Brain microvascular endothelial cell (primary cell): Measurements from ENCODE around the gene CDH13.

Experiments
- DNase-seq: peaks from one replicate; pipeline ENCODE4 v3.0.0-alpha.2; 2020
- H3K27ac ChIP-seq: fragments of 250-450 bp; sonication (Bioruptor Pico); 2 replicates; pipeline ENCODE4 v1.5.1; 2020; ENCODE audit warnings: mild to moderate bottlenecking, moderate library complexity
- H3K27me3 ChIP-seq: fragments of 250-450 bp; sonication (Bioruptor Pico); replicated peaks from 2 replicates; pipeline ENCODE4 v1.5.1; 2020; ENCODE audit warnings: mild to moderate bottlenecking
- H3K36me3 ChIP-seq: fragments of 250-450 bp; sonication (Bioruptor Pico); replicated peaks from 2 replicates; pipeline ENCODE4 v1.5.1; 2020; ENCODE audit warnings: mild to moderate bottlenecking
- H3K4me3 ChIP-seq: 2 replicates; pipeline ENCODE4 v1.5.1; 2011; ENCODE audit warnings: low read depth, mild to moderate bottlenecking, control low read depth, low read length, moderate library complexity
- in situ Hi-C: cut with HindIII; loops from 2 replicates; pipeline ENCODE4 v1.10.0; 2017; ENCODE audit warnings: low sequenced_read_pairs, low pct_ligation_motif_present
- TF ChIP-seq, protein P1 (sequence below): IDR thresholded peaks from 2 replicates; pipeline ENCODE4 v1.5.1; 2011; ENCODE audit warnings: low read depth, mild to moderate bottlenecking, moderate library complexity, low read length, control low read depth, inconsistent platforms; ENCODE audit errors: missing control alignments

Gene CDH13

DNA sequence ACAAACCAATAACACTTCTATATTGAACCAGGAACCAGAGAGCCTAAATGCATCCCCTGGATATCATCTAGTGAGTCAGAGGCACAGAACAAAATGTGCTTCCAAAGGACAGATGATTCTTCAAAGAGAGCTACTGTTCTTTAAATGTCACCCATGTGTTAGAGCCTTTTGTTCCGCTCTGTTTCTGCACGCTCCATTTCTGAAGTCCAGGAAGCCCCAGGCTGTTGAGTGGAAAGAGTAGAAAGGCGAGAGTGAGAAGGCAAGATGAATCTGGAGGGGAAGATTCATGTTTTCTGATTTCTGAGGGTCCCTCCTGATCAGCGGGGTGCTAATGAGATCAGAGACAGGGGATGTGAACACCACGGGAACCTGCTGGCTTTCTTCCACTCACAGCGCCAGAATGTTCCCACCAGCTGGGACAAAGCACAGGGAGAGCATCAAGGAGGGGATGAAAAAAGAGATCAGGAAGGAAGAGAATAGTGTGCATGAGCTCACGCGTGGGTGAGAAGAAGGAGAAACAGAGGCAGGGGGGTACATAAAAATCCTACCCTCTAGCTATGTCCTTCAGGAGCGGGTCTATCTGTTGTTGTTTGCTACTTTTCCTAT, 621.1 kb downstream of the CDH13 start:
- in situ Hi-C loops, result no loop called here
- H3K4me3 ChIP-seq, result no peak overlapping the region
- TF ChIP-seq, protein P1, sequence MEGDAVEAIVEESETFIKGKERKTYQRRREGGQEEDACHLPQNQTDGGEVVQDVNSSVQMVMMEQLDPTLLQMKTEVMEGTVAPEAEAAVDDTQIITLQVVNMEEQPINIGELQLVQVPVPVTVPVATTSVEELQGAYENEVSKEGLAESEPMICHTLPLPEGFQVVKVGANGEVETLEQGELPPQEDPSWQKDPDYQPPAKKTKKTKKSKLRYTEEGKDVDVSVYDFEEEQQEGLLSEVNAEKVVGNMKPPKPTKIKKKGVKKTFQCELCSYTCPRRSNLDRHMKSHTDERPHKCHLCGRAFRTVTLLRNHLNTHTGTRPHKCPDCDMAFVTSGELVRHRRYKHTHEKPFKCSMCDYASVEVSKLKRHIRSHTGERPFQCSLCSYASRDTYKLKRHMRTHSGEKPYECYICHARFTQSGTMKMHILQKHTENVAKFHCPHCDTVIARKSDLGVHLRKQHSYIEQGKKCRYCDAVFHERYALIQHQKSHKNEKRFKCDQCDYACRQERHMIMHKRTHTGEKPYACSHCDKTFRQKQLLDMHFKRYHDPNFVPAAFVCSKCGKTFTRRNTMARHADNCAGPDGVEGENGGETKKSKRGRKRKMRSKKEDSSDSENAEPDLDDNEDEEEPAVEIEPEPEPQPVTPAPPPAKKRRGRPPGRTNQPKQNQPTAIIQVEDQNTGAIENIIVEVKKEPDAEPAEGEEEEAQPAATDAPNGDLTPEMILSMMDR, result no peak

DNA sequence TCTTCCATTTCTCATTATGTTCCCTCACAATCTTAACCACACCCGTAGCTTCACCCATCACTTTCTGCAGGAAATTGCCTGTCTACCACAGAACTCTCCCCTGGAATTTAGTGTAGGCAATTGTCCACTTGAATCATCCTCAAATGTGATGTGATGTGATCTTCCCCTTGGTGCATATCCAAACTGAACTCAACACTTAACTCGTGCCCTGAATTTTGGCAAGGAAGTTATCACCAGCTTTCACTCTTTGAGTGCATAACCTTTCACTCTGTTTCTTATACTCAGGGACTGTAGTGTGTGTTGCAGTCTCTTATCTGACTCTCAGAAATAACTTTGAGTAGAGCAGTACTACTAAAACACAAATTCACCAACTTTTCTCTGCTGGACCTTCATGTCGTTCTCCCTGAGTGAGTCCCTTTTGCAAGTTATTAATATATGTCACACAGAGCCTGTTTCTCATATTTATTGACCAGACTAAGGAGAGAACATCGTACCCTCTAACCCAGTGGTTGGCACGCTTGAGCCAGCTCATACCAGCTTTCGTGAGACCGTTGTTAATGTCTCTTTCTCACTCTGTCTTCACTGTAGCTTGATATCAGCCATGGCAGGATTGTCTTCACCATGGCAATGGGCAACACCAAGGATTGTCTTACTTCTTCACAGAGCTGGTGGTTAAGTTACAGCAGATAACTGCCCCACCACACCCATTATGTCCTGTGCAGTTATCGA, 622.1 kb downstream of the CDH13 start:
- no peaks in the 10 kb centered on the region for H3K27me3 ChIP-seq
- no peak overlapping the region for H3K4me3 ChIP-seq
- no peak for DNase-seq
- TF ChIP-seq, protein P1, result no peak
- H3K27ac ChIP-seq, result no peak overlapping the region
- H3K36me3 ChIP-seq, result no peaks in the 10 kb centered on the region
- in situ Hi-C loops, result no loop called here

More for the DNA sequence above, 621.1 kb downstream of the CDH13 start:
- H3K36me3 ChIP-seq, result no peaks in the 10 kb centered on the region
- no peak for DNase-seq
- no peaks in the 10 kb centered on the region for H3K27me3 ChIP-seq
- H3K27ac ChIP-seq, result no peak overlapping the region

DNA sequence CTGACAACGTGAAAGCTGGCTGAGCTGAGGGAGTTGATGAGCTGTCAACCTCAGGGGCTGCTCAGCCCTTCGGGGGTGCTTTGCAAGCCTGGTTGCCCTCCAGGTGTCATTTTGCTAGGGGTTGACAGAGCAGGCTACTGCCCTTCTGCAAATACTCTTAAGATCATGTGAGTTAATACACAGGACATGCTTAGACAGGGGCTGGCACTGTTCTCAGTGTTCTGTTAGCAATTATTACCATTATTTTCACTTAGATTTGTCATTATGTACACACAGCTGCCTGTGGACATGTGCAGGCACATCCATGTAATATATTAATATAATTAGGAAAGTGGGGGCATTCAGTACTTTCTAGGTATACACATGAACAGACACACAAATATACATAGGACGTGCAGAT, 626.8 kb downstream of the CDH13 start:
- H3K27ac ChIP-seq, result no peak overlapping the region

DNA sequence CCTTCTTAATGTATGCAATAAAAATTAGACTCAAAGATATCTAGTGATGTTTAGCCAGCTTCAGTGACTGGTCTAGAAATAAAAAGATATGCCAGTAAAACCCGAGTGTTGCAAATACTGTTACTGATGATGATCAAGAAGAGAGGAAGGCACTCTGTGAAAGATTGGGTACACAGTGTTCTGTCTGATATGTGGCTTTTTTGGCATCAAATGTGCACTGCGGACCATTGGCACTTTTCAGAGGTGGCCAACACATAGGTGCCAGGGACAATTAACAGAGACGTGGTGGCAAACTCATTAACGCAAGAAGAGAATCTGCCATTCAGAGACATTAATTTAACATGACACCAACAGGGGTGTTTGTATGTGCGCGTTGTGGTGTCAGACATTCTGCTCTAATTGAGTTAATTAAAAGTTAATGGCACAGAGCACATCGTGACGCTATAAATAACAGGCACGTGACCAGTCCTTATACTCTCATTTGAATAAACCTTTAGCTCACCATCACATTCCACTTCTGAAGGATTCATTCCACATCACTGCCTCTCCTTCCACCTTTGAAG, 631.7 kb downstream of the CDH13 start:
- DNase-seq, result no peak
- no peaks in the 10 kb centered on the region for H3K27me3 ChIP-seq
- no peak overlapping the region for H3K4me3 ChIP-seq
- no peaks in the 10 kb centered on the region for H3K36me3 ChIP-seq
- TF ChIP-seq, protein P1, result no peak
- no peak overlapping the region for H3K27ac ChIP-seq
- in situ Hi-C loops, result no loop called here

More for the DNA sequence above, 626.8 kb downstream of the CDH13 start:
- in situ Hi-C loops, result no loop called here
- TF ChIP-seq, protein P1, result no peak
- H3K4me3 ChIP-seq, result no peak overlapping the region
- H3K36me3 ChIP-seq, result no peaks in the 10 kb centered on the region
- no peaks in the 10 kb centered on the region for H3K27me3 ChIP-seq
- DNase-seq, result no peak

DNA sequence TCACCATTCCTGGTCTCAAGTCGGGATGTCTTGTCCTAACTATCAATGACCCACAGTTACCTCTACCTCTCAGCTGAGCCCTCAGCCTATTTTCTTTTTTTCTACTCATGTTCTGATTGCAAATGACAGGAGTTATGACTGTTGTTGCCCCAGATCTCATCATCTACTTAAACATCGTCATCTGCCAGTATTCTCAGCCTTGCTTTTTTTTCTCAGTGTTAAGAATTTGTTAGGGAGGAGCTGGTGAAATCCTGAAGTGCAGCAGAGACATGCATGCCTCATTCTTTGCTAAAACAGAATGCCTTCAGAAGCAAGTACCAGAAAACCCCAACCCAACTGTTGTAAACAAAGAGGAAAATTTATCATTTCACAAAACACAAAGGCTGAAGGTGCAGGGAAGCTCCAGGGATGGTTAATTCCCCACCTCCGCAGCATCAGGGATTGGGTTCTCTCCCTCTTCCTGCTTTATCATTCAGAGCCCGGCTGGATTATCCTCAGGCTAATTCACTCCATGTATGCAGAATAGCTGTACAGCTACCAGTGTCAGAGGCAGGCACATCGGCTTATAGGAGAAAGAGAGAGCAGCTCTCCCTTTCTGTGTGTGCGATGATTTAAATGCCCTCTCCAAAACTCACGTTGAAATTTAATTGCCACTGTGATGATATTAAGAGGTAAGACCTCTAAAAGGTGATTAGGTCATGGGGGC, 640.2 kb downstream of the CDH13 start:
- no peak overlapping the region for H3K27ac ChIP-seq
- no peak for DNase-seq
- no peaks in the 10 kb centered on the region for H3K27me3 ChIP-seq
- TF ChIP-seq, protein P1, result no peak
- H3K36me3 ChIP-seq, result no peaks in the 10 kb centered on the region
- H3K4me3 ChIP-seq, result no peak overlapping the region
- in situ Hi-C loops, result no loop called here
